NCI-H146 treated with DMSO at 0.1 percent for 48 hours (cell line): Measurements from ENCODE around the gene IVL.

ENCODE experiments used
- DNase-seq: peaks from one replicate; lab custom pipeline; 2025; ENCODE audit not compliant: unreplicated experiment; lab: John Stamatoyannopoulos, UW

IVL gene, protein sequence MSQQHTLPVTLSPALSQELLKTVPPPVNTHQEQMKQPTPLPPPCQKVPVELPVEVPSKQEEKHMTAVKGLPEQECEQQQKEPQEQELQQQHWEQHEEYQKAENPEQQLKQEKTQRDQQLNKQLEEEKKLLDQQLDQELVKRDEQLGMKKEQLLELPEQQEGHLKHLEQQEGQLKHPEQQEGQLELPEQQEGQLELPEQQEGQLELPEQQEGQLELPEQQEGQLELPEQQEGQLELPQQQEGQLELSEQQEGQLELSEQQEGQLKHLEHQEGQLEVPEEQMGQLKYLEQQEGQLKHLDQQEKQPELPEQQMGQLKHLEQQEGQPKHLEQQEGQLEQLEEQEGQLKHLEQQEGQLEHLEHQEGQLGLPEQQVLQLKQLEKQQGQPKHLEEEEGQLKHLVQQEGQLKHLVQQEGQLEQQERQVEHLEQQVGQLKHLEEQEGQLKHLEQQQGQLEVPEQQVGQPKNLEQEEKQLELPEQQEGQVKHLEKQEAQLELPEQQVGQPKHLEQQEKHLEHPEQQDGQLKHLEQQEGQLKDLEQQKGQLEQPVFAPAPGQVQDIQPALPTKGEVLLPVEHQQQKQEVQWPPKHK

DNA sequence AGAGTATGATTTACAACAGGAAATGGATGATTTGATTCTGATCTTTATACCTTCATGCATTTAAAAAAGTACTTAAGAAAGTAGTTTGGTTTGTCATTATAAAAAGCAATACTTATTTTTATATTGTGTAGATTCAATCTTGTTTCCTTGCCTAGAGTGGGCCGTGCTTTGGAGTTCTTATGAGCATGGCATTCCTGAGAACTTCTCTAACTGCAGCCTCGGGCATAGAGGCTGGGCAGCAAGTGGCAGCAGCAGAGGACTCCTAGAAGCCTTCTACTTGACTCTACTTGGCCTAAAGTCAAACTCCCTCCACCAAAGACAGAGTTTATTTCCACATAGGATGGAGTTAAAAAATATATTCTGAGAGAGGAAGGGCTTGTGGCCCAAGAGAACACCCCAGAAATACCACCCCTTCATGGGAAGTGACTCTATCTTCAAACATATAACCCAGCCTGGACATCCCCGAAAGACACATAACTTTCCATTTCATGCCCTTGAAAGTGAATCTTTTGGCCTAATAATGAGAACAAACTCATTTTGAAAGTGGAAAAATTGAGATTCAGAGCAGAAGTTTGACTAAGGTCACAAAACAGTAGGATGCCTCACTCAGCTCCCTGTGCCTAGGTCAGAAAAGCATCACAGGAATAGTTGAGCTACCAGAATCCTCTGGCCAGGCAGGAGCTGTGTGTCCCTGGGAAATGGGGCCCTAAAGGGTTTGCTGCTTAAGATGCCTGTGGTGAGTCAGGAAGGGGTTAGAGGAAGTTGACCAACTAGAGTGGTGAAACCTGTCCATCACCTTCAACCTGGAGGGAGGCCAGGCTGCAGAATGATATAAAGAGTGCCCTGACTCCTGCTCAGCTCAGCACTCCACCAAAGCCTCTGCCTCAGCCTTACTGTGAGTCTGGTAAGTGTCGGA, at the start of gene IVL:
IVL (plus strand) TSS at position 861 of the 916 bp plus-strand sequence. CDS start 1,252 bp downstream, outside the sequence.
- no peak for DNase-seq

DNA sequence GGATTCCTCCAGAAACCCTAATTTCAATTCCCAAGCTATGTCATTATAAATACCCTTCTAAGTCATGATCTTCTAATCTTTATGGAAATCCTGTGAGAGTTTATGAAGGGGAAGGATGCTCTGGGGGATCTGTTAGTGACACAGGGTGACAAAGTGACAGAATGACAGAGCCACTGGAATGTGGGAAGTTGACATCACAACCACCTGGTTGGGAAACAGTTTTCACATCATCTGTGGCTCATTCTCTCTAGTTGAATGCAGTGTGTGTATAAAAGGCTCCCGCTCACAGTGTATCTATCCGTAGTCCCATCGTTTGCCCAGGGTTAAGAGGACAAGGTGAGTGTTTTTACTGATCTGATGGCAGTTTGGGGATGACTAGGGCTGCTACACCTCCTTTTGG, 48.6 kb upstream of the IVL start, which contains the start of gene LCE7A:
LCE7A (plus strand) TSS at position 301 of the 400 bp plus-strand sequence. CDS start 702 bp downstream, outside the sequence.
- DNase-seq, result no peak

- no peak for DNase-seq
These were observed 48.2 kb upstream of the IVL start for GRCh38 chr1:152860129-152860528.

- DNase-seq, result no peak
These were observed 47.0 kb upstream of the IVL start for GRCh38 chr1:152861374-152861773.

GRCh38 chr1:152864443-152864842, 43.9 kb upstream of the IVL start:
- DNase-seq, result no peak

GRCh38 chr1:152866321-152866720, 42.0 kb upstream of the IVL start:
- no peak for DNase-seq

DNA sequence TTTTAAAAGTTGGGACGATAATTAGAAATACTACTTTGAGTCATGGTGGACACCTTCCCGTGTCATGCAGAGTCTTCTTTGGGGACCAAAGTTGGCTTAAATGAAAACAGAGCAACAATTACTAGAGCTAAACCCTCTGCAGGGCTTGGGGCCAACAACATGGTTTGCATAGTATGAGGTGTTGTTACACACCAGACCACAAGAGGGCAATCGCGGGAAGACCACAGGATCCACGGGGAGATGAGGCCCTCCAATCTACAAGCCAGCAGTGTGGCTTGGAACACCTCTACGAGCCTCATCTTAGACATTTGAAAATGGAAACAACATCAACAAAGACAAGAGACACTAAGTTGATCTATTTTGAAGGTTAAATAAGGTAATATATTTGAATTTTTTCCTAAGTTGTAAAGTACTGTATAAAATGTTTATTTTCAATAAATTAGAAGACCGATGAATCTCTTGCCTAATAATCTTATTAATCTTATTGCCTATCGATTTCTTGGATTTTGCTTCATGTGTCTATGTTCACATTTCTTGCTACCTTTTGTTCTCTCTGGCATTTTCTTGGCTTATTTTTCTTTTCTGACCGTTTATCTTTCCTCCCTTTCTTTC, 38.4 kb upstream of the IVL start:
- peak; percentile 23 for DNase-seq

DNA sequence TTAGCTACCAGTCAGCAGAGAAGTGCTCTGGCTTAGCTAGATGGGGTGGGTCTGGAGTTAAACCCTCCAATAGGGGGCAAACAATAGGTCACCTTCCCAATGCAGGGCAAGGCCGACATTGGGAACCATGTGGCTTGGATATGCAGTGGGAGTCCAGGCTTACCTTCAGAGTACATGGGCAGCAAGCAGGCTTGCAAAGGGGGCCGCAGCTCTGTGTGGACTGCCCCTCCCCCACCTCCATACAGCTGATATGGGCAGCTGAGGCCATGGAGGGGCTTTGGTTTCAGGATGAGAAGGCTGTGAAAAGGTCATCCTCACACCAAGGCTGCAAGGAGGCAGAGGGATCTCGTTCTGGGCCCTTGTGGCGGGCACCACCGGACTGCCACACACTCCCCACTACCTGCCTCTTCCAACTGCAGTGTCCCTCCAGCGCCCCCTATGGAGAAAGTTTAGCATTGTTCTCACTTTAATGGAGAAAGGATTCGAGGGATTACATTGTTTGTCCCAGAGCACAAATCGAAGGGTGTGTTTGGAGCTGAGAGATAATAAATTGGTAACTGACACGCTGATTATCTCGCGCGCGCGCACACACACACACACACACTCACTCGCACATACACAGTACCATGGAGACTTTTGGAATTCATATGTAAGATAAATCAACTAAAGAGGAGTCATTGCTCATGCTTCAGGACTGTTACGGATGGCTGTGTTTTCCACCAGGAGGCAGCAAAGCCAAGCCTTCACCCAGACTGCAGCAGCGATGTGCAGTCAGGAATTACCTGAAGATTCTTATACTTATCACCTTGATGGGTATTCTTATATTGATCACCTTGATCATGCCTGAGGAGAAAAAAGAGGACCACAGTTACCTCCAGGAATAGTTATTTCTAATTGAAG, 37.3 kb upstream of the IVL start:
- DNase-seq, result no peak

DNA sequence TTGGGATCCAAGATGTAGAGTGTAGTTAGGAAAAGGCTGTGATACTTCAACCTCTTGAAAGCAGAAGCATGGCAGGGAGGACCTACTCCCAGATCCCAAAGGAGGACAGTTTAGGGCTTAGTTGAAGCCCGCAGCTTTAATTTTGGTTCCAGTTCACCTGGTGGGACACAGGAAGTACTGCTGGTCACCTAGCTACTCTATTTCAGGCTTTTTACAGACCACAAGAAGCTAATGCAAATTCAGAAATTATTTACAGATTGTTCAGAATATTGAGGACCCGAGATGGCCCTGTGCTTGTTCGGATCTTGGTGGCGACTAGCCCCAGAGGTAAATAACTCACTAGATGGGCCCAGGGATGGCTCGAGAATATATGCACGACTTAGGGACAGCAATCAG, 36.6 kb upstream of the IVL start:
- DNase-seq, result no peak

GRCh38 chr1:152873495-152873894, 34.9 kb upstream of the IVL start:
- no peak for DNase-seq

DNA sequence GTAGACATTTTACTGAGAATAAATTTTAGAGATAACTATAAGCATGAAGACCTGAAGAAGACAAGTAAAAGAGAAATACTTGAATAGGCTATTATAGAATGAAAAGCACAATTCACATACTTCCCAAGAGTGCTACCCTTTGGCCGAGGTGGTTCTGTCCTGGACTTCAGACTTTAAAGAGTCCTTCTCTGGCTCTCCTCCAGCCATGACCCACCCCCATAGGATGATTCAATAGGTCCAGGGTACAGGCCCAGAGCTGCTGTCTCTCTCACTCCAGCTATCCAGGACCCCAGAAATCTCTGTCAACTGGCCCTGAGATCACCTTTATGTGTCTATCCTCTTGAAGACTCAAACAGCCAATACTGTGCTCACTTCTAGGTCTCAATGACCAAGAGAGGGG, 31.5 kb upstream of the IVL start:
- DNase-seq, result no peak

DNA sequence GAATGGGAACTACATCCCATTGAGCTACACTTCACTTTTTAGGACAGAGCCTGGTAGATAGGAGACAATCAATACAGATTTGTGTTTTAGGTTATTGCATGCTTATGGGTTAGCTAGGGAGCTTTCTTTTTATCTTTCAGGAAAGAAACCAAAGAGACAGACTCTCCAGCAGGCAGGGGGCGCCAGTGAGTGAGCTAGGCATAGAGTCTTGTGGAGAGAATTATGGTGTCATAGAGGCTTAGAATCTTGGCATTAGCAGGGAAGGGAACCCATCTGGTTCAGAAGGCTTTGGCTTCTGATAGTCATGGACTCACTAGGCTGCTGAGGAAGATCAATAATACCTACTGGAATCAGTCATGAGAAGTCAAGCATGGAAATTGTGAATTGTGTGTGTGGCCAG, 30.3 kb upstream of the IVL start, which contains the start of gene SMCP:
SMCP (plus strand) TSS at position 281 of the 400 bp plus-strand sequence. CDS start 6,101 bp downstream, outside the sequence.
- no peak for DNase-seq

DNA sequence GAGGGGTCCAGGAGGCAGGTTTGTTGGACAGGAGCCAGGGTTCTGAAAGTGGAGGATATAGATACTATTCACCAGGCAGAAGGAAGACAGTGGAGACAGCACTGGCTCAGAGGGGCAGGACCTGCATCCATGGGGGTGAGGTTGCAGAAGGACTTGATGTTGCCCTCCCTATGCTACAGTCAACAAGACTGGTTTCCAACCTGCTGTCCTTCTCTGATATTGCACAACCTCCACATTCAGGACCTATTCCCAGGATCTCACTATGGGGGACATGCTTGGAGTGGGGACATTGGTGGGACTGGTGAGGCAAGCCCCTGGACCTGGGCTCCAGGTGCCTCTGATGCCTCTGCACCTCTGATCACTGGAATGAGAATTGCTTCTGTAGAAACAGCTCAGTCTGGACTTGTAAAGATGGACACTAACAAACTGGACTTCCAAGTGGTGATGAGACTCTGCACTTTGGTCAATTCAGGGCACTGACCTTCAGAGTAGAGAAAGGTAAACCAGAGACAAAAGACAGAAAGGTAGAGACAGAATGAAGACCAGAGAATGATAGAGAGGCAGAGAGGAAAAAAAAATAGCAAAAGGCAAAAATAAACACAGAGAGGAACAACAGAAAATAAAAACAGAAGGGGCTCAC, 28.7 kb upstream of the IVL start:
- DNase-seq, result no peak

DNA sequence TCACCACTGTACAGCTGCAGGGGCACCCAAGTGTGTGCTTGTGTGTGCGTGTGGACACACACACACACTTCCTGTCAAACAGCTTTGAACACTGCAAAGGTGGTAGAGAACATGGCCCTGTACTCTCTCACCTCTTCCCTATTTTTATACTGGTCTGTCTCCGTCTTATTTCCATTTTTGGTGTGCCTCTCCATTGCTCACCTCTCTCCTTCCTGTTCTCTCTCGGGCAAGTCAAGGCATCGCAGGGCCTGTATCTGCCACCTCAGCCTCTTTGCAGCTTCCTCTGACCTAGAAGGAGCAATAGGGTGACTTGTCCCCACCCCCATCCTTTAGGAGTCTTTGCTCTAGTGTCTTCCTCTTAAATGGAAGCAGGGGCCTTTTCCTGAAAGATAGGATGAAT, 28.0 kb upstream of the IVL start:
- no peak for DNase-seq

DNA sequence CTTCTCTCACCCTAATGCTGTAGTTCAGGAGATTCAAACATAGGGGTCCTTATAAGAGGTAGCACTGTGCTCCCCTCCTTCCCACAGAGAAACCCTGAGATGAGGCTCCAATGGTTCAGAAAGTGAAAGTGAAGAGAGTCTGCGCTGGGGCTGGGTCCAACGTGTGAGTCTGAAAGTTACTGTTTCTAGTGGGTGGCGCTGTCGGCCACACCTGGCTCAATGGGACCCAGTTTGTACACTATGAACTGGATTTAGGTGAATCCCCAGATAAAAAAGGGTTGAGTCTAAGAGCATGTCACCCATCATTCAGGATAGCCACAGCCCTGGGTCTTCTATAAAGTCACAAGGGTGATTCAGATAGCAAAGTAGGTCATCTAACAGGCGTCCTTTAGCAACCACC, 27.4 kb upstream of the IVL start:
- DNase-seq, result no peak

DNA sequence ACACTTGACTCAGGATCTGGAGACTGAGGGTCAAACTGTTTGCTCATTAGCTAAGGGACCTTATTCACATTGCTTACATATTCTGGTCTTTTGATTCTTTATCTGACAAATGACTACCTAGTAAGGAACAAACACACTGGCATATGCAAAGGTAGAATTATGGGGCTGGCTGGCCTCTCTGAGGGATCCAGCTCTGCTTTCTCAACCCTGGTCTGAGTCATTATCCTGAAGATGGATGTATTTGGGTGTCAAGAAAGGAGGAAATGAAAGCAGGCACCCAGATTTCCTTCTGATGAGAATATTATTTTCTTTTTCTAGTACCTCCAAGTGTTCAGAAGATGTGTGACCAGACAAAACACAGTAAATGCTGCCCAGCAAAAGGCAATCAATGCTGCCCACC, 24.3 kb upstream of the IVL start:
- no peak for DNase-seq

DNA sequence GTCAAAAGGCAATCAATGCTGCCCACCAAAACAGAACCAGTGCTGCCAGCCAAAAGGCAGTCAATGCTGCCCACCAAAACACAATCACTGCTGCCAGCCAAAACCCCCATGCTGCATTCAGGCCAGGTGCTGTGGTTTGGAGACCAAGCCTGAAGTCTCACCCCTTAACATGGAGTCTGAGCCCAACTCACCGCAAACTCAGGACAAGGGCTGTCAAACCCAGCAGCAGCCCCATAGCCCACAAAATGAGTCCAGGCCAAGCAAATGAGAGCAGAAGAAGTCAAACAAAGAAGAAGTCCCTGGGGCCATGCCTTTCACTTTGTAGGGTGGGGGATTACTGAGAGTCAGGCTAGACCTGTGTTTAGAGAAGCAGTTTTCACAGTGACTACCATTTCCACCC, 23.8 kb upstream of the IVL start:
- DNase-seq, result no peak

GRCh38 chr1:152884966-152885624, 23.3 kb upstream of the IVL start:
- DNase-seq, result no peak

DNA sequence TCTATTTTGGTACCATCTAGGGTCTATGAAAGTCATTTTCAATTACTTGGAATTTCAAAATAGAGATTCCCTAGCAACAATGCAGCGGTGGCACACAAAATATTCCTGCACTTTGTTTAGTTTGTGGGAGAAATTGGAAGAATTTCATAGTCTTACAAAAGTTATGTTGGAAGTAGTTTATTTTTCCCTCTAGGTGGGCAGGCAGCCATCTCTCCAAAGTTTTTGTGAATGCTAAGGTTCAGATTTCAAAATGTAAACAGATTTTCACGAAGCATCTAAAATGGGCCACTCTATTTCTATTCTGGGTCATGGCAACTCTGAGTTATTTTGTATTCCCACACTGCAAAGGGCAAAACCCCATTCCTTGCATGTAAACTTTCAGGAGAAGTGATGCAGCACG, 22.3 kb upstream of the IVL start:
- no peak for DNase-seq
